ENCODE results near the gene EMX1.

The EMX1 gene

GRCh38 chr2:72931280-72931910, 14.1 kb downstream of the EMX1 start:
- no peak for TF ChIP-seq CTCF (IDR thresholded peaks at IDR 0.05)

GRCh38 chr2:72932045-72932740, 14.9 kb downstream of the EMX1 start:
- TF ChIP-seq CTCF (IDR thresholded peaks at IDR 0.05): no peak

GRCh38 chr2:72932805-72933204, 15.5 kb downstream of the EMX1 start:
- no peak for TF ChIP-seq CTCF (IDR thresholded peaks at IDR 0.05)

GRCh38 chr2:72933207-72933606, 15.9 kb downstream of the EMX1 start:
- no peak for TF ChIP-seq CTCF (IDR thresholded peaks at IDR 0.05)

GRCh38 chr2:72933646-72934151, 16.4 kb downstream of the EMX1 start:
- TF ChIP-seq CTCF (IDR thresholded peaks at IDR 0.05): no peak

GRCh38 chr2:72934683-72935610, 17.6 kb downstream of the EMX1 start:
- TF ChIP-seq CTCF (IDR thresholded peaks at IDR 0.05): no peak

DNA sequence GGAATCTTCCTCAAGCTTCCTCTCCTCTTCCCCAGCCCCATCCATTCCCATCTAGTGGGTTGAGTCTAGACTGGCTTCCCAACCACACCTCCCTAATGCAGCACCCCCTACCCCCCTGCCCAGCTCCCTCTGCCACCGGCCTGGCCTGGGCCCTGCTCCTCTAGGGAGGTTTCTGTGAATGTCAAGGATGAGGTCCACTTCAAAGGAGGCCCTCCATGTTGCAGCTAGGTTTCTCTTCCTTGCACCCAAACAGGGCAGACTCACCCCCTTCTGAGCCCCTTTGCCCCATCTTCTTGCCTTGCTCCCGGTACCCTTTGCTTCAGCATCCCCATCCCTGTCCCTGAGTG, 18.3 kb downstream of the EMX1 start:
- no peak for TF ChIP-seq CTCF (IDR thresholded peaks at IDR 0.05)
